Measurements from ENCODE around the gene CDPF1. TPM values are rescaled to one million over a fixed set of nuclear protein-coding genes. Genes with fewer than 3 reads are reported as not detected.

Gene CDPF1
- 10.6 and 11.0 TPM in 2 replicates for total RNA-seq

DNA sequence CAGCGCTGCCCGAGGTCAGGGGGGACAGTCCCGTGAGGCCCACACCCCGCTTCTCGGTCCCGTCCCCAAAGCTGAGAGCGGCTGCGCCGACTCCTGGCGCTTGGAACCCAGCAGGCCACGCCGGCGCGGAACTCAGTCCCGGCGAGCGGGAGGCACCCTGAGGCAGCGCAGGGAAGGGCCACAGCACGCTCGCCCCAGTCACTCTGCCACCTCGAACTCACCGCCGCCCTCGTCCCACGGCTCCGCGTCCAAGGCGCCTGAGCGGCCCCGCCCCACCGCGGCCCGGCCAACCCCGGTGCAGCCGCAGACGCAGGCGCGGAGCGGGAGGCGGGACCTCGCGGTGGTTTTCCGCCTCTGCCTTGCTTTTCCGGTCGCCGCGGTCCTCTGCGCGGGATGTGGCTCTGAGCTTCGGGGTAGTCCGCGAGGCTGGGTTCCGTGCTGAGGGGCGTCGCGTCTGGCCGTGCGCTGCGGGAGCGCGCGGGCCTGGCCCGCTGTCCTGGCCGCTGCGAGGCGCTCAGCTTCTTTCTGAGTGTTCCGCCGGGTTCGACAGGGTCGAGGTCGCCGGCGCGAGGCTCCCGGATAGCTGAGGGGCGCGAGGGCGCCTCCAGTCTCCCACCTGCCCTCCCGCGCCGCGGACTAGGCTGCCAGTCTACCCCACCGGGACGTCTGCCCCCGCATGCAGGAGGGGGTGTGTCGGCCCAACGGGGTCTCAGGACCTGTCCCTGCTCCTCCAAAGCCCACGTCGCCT is at the start of gene CDPF1:
Gene CDPF1, minus strand, starts transcription at position 259 of the 748 bp plus-strand sequence. CDS start 2,009 bp downstream, outside the sequence.
- DNase-seq (ENCODE audit: low read depth, low spot score) = peak; percentile 35

DNA sequence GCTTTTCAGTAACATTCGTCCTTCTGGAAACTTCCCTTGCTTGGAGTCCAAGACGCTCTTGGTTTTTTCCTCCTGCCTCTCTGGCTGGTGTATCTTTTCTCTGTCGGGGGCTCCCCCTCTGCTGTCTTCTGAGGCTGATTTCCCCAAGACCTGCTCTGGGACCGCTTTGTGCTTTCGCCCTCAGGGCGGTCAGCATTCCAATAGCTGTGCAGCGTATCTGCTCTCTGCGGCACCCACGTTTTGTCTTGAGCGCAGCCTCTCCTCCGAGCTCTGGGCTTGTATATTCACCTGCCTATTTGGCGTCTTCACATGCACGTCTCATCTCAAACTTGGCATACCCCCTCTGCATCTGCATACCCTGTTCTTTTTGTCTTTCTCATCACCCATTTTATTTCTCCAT is 49.0 kb upstream of the CDPF1 start:
- no peak for DNase-seq (ENCODE audit: low read depth, low spot score)

DNA sequence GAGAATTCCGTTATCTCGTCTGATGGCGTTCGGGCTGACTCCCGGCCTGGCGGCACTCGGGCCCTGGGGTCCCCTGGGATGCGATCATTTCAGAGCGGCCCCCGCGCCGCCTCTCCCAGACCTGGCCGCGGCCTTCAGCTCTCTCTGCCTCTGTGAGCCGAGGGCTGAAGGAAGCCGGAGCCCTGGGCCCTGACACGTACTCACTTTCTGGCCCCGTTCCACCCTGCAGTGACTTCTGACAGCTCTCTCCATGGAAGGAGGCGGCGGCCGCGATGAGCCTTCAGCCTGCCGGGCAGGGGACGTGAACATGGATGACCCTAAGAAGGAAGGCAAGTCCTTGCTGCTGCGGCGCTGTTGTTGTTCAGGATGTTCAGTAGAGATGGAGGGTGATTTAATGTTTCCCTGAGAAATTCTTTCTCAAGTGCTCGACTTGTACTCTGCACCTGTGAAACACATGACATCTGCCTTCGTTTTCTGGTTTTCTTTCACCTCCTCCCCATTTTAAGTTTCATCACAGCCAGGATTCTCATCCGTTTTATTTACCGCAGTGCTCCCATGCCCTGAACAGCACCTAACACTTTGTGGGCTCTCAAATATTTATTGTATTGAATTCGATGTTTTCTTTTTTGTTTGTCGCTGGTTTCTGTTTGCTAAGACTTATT is 47.2 kb upstream of the CDPF1 start:
- no peak for DNase-seq (ENCODE audit: low read depth, low spot score)

- peak; percentile 87 for DNase-seq (ENCODE audit: low read depth, low spot score)
Observed at GRCh38 chr22:46296257-46297150, 46.4 kb upstream of the CDPF1 start, which contains the start of gene GTSE1. TSS of gene GTSE1 (plus strand) at chr22:46296870. CDS start at chr22:46297401, 531 bp downstream.

DNA sequence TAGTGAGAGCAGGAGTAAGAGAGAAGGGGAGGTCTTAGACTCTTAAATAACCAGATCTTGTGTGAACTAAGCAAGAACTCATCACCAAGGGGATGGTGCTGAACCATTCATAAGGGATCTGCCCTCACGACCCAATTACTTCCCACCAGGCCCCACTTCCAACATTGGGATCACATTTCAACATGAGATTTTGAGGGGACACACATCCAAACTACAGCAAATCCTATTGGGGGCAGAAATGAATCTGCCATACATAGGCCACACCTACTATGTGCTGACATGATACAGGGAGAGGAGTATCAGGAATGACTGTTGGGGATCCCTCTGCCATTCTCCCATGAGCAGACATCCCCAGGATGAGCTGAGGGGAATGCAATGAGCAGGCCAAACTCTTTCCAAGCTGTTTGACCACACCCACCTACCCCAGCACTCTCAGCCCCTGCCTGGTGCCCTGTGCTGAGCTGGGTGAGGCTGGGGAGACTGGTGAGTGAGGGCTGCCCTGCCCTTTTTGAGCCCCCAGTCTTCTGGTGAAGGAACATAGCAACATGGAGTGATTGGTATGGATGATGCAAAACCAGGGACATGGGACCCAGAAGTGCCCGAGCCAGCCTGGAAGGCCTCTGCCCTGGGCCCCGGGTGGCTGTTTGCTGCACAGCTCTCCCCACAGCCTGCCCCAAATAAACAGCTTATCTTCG is 45.3 kb upstream of the CDPF1 start:
- no peak for DNase-seq (ENCODE audit: low read depth, low spot score)

GRCh38 chr22:46294784-46295183 is 44.7 kb upstream of the CDPF1 start:
- no peak for DNase-seq (ENCODE audit: low read depth, low spot score)

- DNase-seq (ENCODE audit: low read depth, low spot score) = no peak
Observed at GRCh38 chr22:46293577-46294260, 43.6 kb upstream of the CDPF1 start.

DNA sequence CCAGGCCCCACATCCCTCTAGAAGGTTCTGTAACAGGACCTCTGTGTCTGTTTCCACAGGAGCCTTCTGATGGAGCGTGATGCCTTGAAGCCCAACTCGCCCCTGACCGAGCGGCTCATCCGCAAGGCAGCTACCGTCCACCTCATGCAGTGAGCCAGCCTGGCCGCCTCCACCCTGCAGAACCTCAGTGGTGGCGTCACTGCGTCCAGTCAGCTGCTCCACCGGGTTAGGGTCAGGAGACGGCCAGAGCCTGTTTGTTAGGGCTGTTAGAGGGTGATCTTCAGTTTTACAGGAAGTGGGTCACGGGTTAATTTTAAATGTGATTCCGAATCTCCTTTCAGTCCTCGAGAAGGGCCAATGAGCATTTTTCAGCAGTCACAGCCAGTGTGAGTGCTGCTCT is 42.6 kb upstream of the CDPF1 start:
- no peak for DNase-seq (ENCODE audit: low read depth, low spot score)

DNA sequence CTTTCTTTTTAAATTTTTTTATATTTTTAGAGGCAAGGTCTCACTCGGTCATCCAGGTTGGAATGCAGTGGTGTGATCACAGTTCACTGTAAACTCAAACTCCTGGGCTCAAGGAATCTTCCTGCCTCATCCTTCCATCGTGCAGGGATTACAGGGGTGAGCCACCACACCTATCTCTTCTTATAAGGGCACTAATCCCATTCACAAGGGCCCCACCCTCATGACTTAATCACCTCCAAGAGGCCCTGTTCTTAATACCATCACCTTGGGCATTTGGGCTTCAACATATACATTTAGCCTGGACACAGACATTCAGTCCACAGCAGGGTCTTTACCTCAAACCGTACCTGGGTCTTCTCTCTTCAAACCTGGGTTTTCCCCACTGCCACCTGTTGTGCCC is 42.1 kb upstream of the CDPF1 start:
- no peak for DNase-seq (ENCODE audit: low read depth, low spot score)

- no peak for DNase-seq (ENCODE audit: low read depth, low spot score)
Observed at GRCh38 chr22:46290843-46291785, 41.0 kb upstream of the CDPF1 start.

DNA sequence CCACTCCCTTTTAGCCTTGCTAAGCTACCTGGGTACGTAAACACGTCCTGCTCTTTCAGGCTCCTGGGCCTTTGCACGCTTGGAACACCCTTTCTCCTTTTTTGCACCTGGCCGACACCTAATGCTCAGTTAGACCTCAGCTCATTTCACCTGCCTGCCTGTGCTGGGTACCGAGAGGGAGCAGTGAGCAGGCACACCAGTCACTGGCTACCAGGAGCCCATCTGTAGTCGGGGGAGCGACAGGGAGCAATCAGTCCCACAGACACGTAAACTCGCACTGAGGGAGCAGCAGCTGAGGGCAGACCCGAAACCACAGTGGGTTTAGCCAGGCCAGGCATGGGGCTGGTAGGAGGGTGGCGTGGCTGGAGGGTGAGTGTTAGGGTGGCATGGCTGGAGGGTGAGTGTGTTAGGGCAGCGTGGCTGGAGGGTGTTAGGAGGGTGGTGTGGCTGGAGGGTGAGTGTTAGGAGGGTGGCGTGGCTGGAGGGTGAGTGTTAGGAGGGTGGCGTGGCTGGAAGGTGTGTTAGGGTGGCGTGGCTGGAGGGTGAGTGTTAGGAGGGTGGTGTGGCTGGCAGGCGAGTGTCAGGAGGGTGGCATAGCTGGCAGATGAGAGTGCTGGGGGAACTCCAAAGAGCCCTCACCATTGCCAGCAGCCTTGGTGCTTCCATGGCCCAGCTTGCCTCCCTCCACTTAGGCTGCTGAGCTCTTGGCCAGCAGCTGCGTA is 40.2 kb upstream of the CDPF1 start:
- no peak for DNase-seq (ENCODE audit: low read depth, low spot score)

DNA sequence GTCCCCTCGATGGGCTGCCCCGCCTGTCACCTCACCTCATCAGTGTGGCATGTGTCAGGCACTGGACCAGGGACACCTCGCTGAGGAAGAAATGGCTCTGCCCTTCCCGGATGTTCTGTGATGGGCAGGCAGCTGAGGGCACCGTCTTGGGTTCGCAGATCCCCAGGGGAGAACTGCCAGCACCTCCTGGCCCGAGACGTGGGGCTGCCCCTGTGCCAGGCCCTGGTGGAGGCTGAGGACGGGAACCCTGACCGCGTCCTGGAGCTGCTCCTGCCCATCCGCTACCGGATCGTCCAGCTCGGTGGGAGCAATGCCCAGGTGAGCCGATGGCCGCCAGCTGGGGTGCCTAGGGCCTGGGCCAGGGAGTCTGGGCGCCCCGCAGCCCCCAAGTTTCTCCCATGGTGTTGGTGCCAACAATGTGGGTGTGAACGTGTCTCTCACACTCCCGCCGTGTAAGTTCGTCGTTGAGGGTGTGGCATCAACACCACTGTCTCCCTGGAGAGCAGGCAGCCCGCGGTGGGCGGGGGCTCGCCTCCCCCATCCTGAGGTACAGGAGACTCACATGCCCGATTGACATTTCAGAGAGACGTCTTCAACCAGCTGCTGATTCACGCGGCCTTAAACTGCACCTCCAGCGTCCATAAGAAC is 39.3 kb upstream of the CDPF1 start:
- DNase-seq (ENCODE audit: low read depth, low spot score) = no peak

DNA sequence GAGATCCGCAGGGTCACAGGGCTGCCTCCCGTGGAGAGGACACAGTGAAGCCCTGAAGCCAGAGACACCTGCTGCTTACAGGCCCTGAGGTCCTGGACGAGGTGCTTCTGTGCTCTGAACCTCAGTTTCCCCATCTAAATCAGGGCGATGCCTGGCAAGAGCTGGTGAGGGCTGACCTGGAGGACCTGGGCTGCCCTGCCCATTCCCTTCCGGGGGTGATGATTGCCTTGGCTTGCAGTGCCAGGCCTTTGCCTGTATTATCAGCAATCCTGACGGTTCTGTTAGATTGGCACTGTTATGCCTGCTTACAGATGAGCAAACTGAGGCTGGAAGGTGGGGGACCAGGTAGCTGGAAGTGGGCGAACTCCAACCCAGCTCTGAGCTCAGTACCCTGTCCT is 38.8 kb upstream of the CDPF1 start:
- no peak for DNase-seq (ENCODE audit: low read depth, low spot score)

GRCh38 chr22:46287873-46288751 is 38.0 kb upstream of the CDPF1 start:
- no peak for DNase-seq (ENCODE audit: low read depth, low spot score)

DNA sequence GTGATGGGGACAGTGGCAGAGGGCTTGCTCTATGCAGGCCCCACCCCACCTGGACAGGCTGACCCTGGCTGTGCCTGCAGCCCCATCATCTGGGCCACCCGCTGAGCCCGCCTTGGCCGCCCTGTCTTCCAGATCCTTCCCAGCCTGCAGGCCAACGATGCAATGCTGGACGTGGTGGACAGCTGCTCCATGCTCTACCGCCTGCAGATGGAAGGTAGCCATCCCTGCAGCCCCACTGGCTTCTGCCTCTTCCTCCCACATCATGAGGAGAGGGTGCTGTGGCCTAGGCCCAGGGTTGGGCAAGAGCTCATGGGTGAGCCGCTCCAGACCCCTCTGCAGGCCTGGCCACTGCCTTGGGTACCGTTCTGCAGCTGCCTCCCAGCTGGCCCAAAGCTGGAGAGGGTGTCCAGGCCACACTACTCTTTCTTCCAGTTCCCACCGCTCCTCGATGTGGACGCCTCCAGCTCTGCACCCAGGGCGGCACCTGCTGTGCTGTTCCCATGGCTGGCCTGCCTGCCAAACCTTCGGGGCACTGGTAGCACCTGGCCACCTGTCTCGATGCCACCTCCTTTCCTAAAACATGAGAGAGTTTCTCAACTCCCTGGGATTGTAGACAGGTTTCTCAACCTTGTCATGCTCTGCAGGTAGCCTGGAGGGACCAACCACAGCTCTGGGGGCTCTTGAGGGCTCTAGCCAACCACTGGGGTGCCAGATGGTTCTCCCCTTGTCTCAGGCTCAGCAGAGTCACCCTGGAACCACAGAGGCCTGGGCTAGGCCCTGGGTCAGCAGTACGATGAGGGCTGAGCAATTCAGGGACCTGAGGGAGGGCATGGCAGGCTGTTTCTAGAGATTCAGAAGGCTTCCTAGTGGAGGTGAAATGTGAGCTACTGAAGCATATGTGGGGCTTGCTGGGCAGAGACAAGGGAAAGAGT is 37.1 kb upstream of the CDPF1 start:
- DNase-seq (ENCODE audit: low read depth, low spot score) = no peak

DNA sequence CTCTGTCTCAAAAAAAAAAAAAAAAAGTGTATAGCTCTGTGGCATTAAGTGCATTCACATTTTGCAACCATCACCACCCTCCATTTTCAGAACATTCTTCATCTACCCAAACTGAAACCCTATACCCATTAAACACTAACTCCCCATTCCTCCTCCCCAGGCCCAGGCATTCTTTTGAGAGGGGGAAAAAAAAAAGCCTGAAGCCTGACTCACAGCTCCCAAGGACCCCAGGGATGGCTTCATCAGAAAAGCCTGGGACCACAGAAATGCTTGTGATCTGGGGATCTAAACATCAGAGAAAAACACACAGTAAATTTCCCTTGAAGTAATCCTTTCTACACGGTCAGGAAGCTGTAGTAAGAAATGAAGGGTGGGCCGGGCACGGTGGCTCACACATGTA is 35.9 kb upstream of the CDPF1 start:
- DNase-seq (ENCODE audit: low read depth, low spot score) = no peak
